GM12878 (cell line): ENCODE data around the gene TREML2. TPM values are rescaled to one million over a fixed set of nuclear protein-coding genes. Genes with fewer than 3 reads are reported as not detected.
A peak's percentile ranks its signal among the peaks of the same experiment; 100 is the strongest.

ENCODE experiments used
- ATAC-seq: fragments of 200-7000 bp; cut with Tn5 transposase; 3 replicates; pipeline ENCODE4 v1.9.1; 2020; ENCODE audit warnings: mild to moderate bottlenecking, moderate library complexity
- BruUV-seq: library from RNA; stranded (reverse); fragments of 400-500 nt; replicated peaks from 2 replicates; lab custom pipeline; 2021; lab: Mats Ljungman, UMichigan
- CTCF ChIA-PET: fragments of 300-600 bp; sonication (Branson Sonifier 250); formaldehyde crosslinking; extraction: SDS; loops from one replicate; lab custom pipeline; 2021; ENCODE audit warnings: inconsistent platforms; lab: Yijun Ruan, JAX
- POLR2A ChIA-PET: fragments of 350-600 bp; formaldehyde crosslinking; extraction: SDS; loops from one replicate; lab custom pipeline; 2021; ENCODE audit warnings: inconsistent platforms; lab: Charles Lee
- RAD21 ChIA-PET: fragments of 300-600 bp; sonication (Branson Sonifier 250); formaldehyde crosslinking; loops from one replicate; lab custom pipeline; 2023; ENCODE audit warnings: antibody characterized with exemption; ENCODE audit not compliant: unreplicated experiment; lab: Charles Lee
- SMC1A ChIA-PET: fragments of 300-600 bp; sonication (Branson Sonifier 250); formaldehyde crosslinking; loops from one replicate; lab custom pipeline; 2023; ENCODE audit not compliant: unreplicated experiment, uncharacterized antibody; lab: Charles Lee
- DNase-seq: peaks from one replicate; pipeline ENCODE4 v3.0.0-alpha.2; 2011; ENCODE audit warnings: low read depth, low spot score
- FAIRE-seq: peaks from 3 replicates; lab custom pipeline; 2011; peaks lifted over from hg19 to GRCh38; lab: Jason Lieb, UNC
- H2AFZ ChIP-seq: 2 replicates; pipeline ENCODE4 v1.6.0; 2011; ENCODE audit warnings: low read depth, low read length, control low read depth; ENCODE audit not compliant: control insufficient read depth
- H3K27ac ChIP-seq: 2 replicates; pipeline ENCODE4 v1.5.1; 2011; ENCODE audit warnings: control low read depth; ENCODE audit not compliant: control insufficient read depth, insufficient read depth
- H3K27me3 ChIP-seq, 2 experiments: replicated peaks in 1 of 2; 2 replicates each; pipeline versions ENCODE4 v1.6.0 to v1.6.1; 2011; ENCODE audit warnings: low read length in 1 of 2; ENCODE audit not compliant: control insufficient read depth in 2 of 2, insufficient read depth in 2 of 2
- H3K36me3 ChIP-seq, 2 experiments: 2 replicates each; pipeline ENCODE4 v1.5.1; 2011; ENCODE audit warnings: low read length in 1 of 2; ENCODE audit not compliant: control insufficient read depth in 2 of 2, insufficient read depth in 2 of 2
- H3K4me1 ChIP-seq: 2 replicates; pipeline ENCODE4 v1.6.1; 2011; ENCODE audit warnings: mild to moderate bottlenecking, low read length, moderate library complexity, mixed read lengths; ENCODE audit not compliant: control insufficient read depth, insufficient read depth
- H3K4me2 ChIP-seq: 2 replicates; pipeline ENCODE4 v1.6.0; 2011; ENCODE audit warnings: control low read depth; ENCODE audit not compliant: control insufficient read depth, insufficient read depth
- H3K4me3 ChIP-seq: fragments of 200-600 bp; sonication (generic); 2 replicates; pipeline ENCODE4 v1.5.1; 2016
- H3K79me2 ChIP-seq: 2 replicates; pipeline ENCODE4 v1.6.0; 2011; ENCODE audit warnings: low read length; ENCODE audit not compliant: control insufficient read depth, insufficient read depth
- H3K9ac ChIP-seq: 2 replicates; pipeline ENCODE4 v1.8.0; 2011; ENCODE audit warnings: low read length, control low read depth, mixed read lengths; ENCODE audit not compliant: control insufficient read depth, insufficient read depth
- H3K9me3 ChIP-seq: replicated peaks from 3 replicates; pipeline ENCODE4 v1.5.1; 2011; ENCODE audit warnings: mild to moderate bottlenecking, low read length; ENCODE audit not compliant: control insufficient read depth, insufficient read depth
- H4K20me1 ChIP-seq: 2 replicates; pipeline ENCODE4 v1.6.0; 2011; ENCODE audit not compliant: control insufficient read depth, insufficient read depth
- BCL11A ChIP-seq: IDR thresholded peaks from 2 replicates; pipeline ENCODE4 v1.6.1; 2011; ENCODE audit warnings: low read depth, low read length
- CEBPB ChIP-seq, 2 experiments: fragments of 150-350 bp in 1 of 2; IDR thresholded peaks; 2 replicates each; pipeline ENCODE4 v1.6.1; 2012 to 2014; ENCODE audit warnings: low read depth in 2 of 2, low read length in 2 of 2, borderline replicate concordance in 1 of 2, inconsistent platforms in 1 of 2
- DPF2 ChIP-seq: fragments of 450-650 bp; IDR thresholded peaks from 2 replicates; pipeline ENCODE4 v1.6.1; 2017; ENCODE audit warnings: mild to moderate bottlenecking
- ETV6 ChIP-seq, 2 experiments: fragments of 450-650 bp in 1 of 2; IDR thresholded peaks in 1 of 2; conservative IDR thresholded peaks in 1 of 2; 2 replicates each; pipeline ENCODE4 v1.6.1; 2014; ENCODE audit warnings: antibody characterized with exemption in 1 of 2, borderline replicate concordance in 1 of 2, low read depth in 1 of 2, mild to moderate bottlenecking in 1 of 2, moderate library complexity in 1 of 2
- HDAC2 ChIP-seq: fragments of 200-600 bp; sonication (generic); IDR thresholded peaks from 2 replicates; pipeline ENCODE4 v1.6.1; 2017
- MEF2A ChIP-seq: IDR thresholded peaks from 2 replicates; pipeline ENCODE4 v1.6.1; 2011; ENCODE audit warnings: low read depth, mild to moderate bottlenecking, low read length, moderate library complexity; ENCODE audit not compliant: insufficient read depth
- MEF2B ChIP-seq: fragments of 450-650 bp; IDR thresholded peaks from 2 replicates; pipeline ENCODE4 v1.6.1; 2018; ENCODE audit warnings: mild to moderate bottlenecking, moderate library complexity; ENCODE audit not compliant: partially characterized antibody, poor library complexity, severe bottlenecking
- MYB ChIP-seq: fragments of 150-350 bp; IDR thresholded peaks from 2 replicates; pipeline ENCODE4 v1.6.1; 2014; ENCODE audit warnings: mild to moderate bottlenecking, low read depth, low read length, borderline replicate concordance
- NR2C1 ChIP-seq: fragments of 450-650 bp; IDR thresholded peaks from 2 replicates; pipeline ENCODE4 v1.6.1; 2017; ENCODE audit warnings: antibody characterized with exemption, mild to moderate bottlenecking, moderate library complexity
- RUNX3 ChIP-seq: IDR thresholded peaks from 2 replicates; pipeline ENCODE4 v1.6.1; 2012; ENCODE audit warnings: low read length, inconsistent platforms
- SMAD5 ChIP-seq: IDR thresholded peaks from 2 replicates; pipeline ENCODE4 v1.6.1; 2016; ENCODE audit warnings: antibody characterized with exemption, low read depth
- SRF ChIP-seq, 2 experiments: IDR thresholded peaks; 2 replicates each; pipeline ENCODE4 v1.6.1; 2011; ENCODE audit warnings: low read depth in 2 of 2, low read length in 2 of 2, mild to moderate bottlenecking in 1 of 2, moderate library complexity in 1 of 2
- TARDBP ChIP-seq: IDR thresholded peaks from 2 replicates; pipeline ENCODE4 v1.6.1; 2016; ENCODE audit warnings: borderline replicate concordance
- TCF12 ChIP-seq: IDR thresholded peaks from 2 replicates; pipeline ENCODE4 v1.6.1; 2011; ENCODE audit warnings: low read depth, mild to moderate bottlenecking, low read length
- YBX1 ChIP-seq: fragments of 450-650 bp; IDR thresholded peaks from 2 replicates; pipeline ENCODE4 v1.6.1; 2016; ENCODE audit warnings: antibody characterized with exemption
- WGBS: methylation state at CpG from one replicate; pipeline ENCODE4 v1.1.6; 2016; ENCODE audit warnings: low lambda C conversion rate; ENCODE audit not compliant: insufficient replicate concordance, insufficient coverage; ENCODE audit errors: missing lambda C conversion rate; 5-methylcytosine and 5-hydroxymethylcytosine counted together
- in situ Hi-C: fragments of 300-500 bp; cut with MboI; formaldehyde crosslinking; loops from 9 replicates; pipeline ENCODE4 v1.14.3; 2018; ENCODE audit warnings: mixed read lengths
- intact Hi-C: fragments of 100-400 bp; cut with micrococcal nuclease; formaldehyde crosslinking; loops from one replicate; pipeline ENCODE4 v1.14.2; 2022; ENCODE audit not compliant: unreplicated experiment
- polyA plus RNA-seq, 11 experiments: library from polyadenylated mRNA; depleted of rRNA in 4 of 11; unstranded in 6 of 11; stranded (reverse) in 5 of 11; fragments of >200 nt; fragmentation: Nextera tagmentation in 4 of 11; fragmentation: Illumina TruSeq in 1 of 11; extraction: Ambion mirVana in 4 of 11; extraction: Trizol in 1 of 11; gene quantifications; 1 replicate in 1 of 11; 2 replicates in 10 of 11; pipeline versions ENCODE4 v1.2.1 to v1.2.3, GENCODE V29; 2011 to 2016; ENCODE audit warnings: inconsistent platforms in 2 of 11, missing spikeins in 2 of 11, low read depth in 1 of 11
- total RNA-seq, 4 experiments: library from RNA; depleted of rRNA in 3 of 4; stranded (reverse); fragments of >200 nt in 3 of 4; fragmentation: Illumina TruSeq in 1 of 4; extraction: Trizol in 1 of 4; gene quantifications; 2 replicates each; pipeline versions ENCODE4 v1.2.1 to v1.2.3, GENCODE V29; 2013 to 2021
- TF ChIP-seq, protein P1 (sequence below): fragments of 450-650 bp; IDR thresholded peaks from 2 replicates; pipeline ENCODE4 v1.6.1; 2017; ENCODE audit warnings: mild to moderate bottlenecking, low read depth, inconsistent platforms; ENCODE audit not compliant: poor library complexity, severe bottlenecking

Gene TREML2
- total and polyA plus RNA-seq, 10 of the 15 experiments (the other 5 are each of a cell fraction or from before 2014, with no cell fraction given) = 0.49 to 9.1 (median 7.3) TPM

DNA sequence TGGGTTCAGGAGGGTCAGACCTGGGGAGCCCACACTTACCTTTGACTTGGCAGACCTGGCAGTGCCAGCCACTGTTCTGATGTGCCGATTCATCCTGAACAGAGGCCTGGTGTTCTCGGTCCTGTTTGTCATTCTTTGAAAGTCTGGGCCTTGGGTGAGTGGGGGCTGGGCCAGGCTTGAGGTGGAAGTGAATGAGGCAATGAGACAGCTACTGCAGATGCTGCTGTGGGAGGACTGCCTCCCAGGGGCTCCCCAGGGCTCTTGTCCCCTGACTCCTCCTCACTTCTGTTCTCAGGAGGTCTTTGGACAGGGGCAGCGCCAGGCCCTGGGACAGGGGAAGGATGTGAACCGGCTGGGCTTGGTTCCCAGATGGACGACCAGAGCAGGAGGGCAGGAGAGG, 21.6 kb upstream of the TREML2 start:
- no peak for ATAC-seq

DNA sequence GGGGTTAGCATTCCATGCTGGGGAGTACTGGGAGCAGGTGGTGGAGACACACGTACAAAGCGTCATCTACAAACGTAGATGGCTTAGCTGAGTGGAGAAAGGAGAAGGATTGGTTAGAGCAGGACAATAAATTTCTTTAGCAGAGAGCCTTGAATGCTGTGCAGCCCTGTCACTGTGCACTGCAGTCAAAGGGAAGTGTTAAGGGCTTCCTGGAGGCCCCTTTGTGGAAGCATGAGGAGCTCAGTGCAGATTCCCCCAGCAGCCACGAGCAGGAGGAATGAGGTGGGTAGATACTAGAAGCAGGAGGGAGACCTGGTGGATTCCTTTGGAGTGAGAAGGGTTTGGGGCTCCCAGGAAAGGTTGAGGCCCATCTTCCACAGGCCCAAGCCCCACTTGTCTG, 21.1 kb upstream of the TREML2 start:
- WGBS = 17% methylated on average over 4 of the region's 4 CpGs

More for the DNA sequence above, 21.6 kb upstream of the TREML2 start:
- no peak overlapping the region for H2AFZ ChIP-seq
- DNase-seq = no peak
- no TSS peak for BruUV-seq
- FAIRE-seq = no peak
- no peaks in the 10 kb centered on the region for H3K36me3 ChIP-seq
- ChIA-PET CTCF (no interaction called here), POLR2A (no interaction called here), SMC1A (no interaction called here), RAD21 (no interaction called here)
- no peak overlapping the region for H3K9ac ChIP-seq
- in situ Hi-C loops (no loop called here), intact Hi-C loops (no loop called here)
- no peaks in the 10 kb centered on the region for H3K79me2 ChIP-seq
- no peaks in the 10 kb centered on the region for H3K4me1 ChIP-seq
- no peak overlapping the region for H3K4me3 ChIP-seq
- H3K4me2 ChIP-seq = no peak overlapping the region
- no peak overlapping the region for H3K27ac ChIP-seq
- WGBS = 37% methylated on average over 5 of the region's 5 CpGs
- TF ChIP-seq MEF2B (peak; percentile 55), TARDBP (no peak), HDAC2 (no peak), NR2C1 (no peak), MYB (no peak)
- H3K9me3 ChIP-seq = peaks cover 2% of the 10 kb centered on the region; the same call in 1 of the 3 replicates
- H3K27me3 ChIP-seq = peaks cover 0 to 3% of the 10 kb centered on the region in 2 experiments; a peak in 1 of 4 replicates
- no peaks in the 10 kb centered on the region for H4K20me1 ChIP-seq

More for the DNA sequence above, 21.1 kb upstream of the TREML2 start:
- Histone ChIP-seq H2AFZ (no peak overlapping the region), H3K4me2 (no peak overlapping the region), H3K4me3 (no peak overlapping the region), H4K20me1 (no peaks in the 10 kb centered on the region), H3K27ac (no peak overlapping the region), H3K9me3 (peaks cover 2% of the 10 kb centered on the region; the same call in 1 of the 3 replicates), H3K79me2 (no peaks in the 10 kb centered on the region), H3K4me1 (no peaks in the 10 kb centered on the region), H3K9ac (no peak overlapping the region), H3K27me3 (peaks cover 0 to under 1% of the 10 kb centered on the region in 2 experiments; a peak in 1 of 4 replicates), H3K36me3 (no peaks in the 10 kb centered on the region)
- CTCF ChIA-PET = no interaction called here
- BruUV-seq = no TSS peak
- RAD21 ChIA-PET = interaction anchor here (1.0 kb wide), 1 partner anchor 34 kb away, joined by 4 read pairs; no protein-coding TSS in a partner anchor
- FAIRE-seq (no peak), ATAC-seq (no peak), DNase-seq (no peak)
- POLR2A ChIA-PET = no interaction called here
- in situ Hi-C loops (no loop called here), intact Hi-C loops (no loop called here)
- SMC1A ChIA-PET = interaction anchor here (1.1 kb wide), 1 partner anchor 30 kb away, joined by 3 read pairs; no protein-coding TSS in a partner anchor
- TF ChIP-seq YBX1 (no peak), SRF (IDR thresholded peaks at IDR 0.05; ENCODE audit: low read depth in 2 of 2, low read length in 2 of 2) (no peak), RUNX3 (no peak), BCL11A (no peak), CEBPB (IDR thresholded peaks at IDR 0.05; ENCODE audit: borderline replicate concordance in 1 of 2, low read depth in 2 of 2, low read length in 2 of 2) (no peak), MYB (no peak), MEF2A (no peak), DPF2 (no peak), ETV6 (conservative IDR thresholded peaks at IDR 0.05 in 1 of 2, IDR thresholded peaks at IDR 0.05 in 1 of 2; ENCODE audit: borderline replicate concordance in 1 of 2, low read depth in 1 of 2) (no peak), SMAD5 (no peak), NR2C1 (no peak), TCF12 (no peak)
- TF ChIP-seq, protein P1, sequence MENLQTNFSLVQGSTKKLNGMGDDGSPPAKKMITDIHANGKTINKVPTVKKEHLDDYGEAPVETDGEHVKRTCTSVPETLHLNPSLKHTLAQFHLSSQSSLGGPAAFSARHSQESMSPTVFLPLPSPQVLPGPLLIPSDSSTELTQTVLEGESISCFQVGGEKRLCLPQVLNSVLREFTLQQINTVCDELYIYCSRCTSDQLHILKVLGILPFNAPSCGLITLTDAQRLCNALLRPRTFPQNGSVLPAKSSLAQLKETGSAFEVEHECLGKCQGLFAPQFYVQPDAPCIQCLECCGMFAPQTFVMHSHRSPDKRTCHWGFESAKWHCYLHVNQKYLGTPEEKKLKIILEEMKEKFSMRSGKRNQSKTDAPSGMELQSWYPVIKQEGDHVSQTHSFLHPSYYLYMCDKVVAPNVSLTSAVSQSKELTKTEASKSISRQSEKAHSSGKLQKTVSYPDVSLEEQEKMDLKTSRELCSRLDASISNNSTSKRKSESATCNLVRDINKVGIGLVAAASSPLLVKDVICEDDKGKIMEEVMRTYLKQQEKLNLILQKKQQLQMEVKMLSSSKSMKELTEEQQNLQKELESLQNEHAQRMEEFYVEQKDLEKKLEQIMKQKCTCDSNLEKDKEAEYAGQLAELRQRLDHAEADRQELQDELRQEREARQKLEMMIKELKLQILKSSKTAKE = no peak
